Ascending aorta (tissue), 2 donors: ENCODE data around the gene RELL1. TPM values are rescaled to one million over a fixed set of nuclear protein-coding genes. Genes with fewer than 3 reads are reported as not detected.

Experiments
- DNase-seq, 2 donors: peaks; one replicate each; pipeline ENCODE4 v3.0.0-alpha.2; 2019; ENCODE audit warnings: low spot score in 2 of 2
- H3K27ac ChIP-seq, 2 donors: fragments of 200-600 bp; sonication (generic); one replicate each; pipeline ENCODE4 v1.5.1; 2016 to 2017; ENCODE audit warnings: mild to moderate bottlenecking in 1 of 2
- H3K27me3 ChIP-seq: fragments of 200-600 bp; sonication (generic); one replicate; pipeline ENCODE4 v1.5.1; 2017
- H3K36me3 ChIP-seq, 2 donors: fragments of 200-600 bp; sonication (generic); one replicate each; pipeline ENCODE4 v1.5.1; 2016
- H3K4me1 ChIP-seq, 2 donors: fragments of 200-600 bp; sonication (generic); one replicate each; pipeline ENCODE4 v1.5.1; 2016 to 2017; ENCODE audit warnings: mild to moderate bottlenecking in 1 of 2
- H3K4me3 ChIP-seq, 2 donors: fragments of 200-600 bp; sonication (generic); one replicate each; pipeline ENCODE4 v1.5.1; 2016 to 2017; ENCODE audit warnings: mild to moderate bottlenecking in 1 of 2
- H3K9me3 ChIP-seq, 2 donors: fragments of 200-600 bp; sonication (generic); one replicate each; pipeline ENCODE4 v1.5.1; 2016
- CTCF ChIP-seq, 3 experiments: fragments of 200-600 bp in 2 of 3; fragments of 450-650 bp in 1 of 3; sonication (generic) in 2 of 3; IDR thresholded peaks; one replicate each; pipeline ENCODE4 v1.5.1; 2016 to 2019; ENCODE audit warnings: antibody characterized with exemption in 3 of 3, mild to moderate bottlenecking in 1 of 3, moderate library complexity in 1 of 3
- intact Hi-C: fragments of 100-400 bp; cut with DNase I; formaldehyde crosslinking; loops from one replicate; pipeline ENCODE4 v1.15.1; 2023
- total RNA-seq: library from RNA; depleted of rRNA; stranded (reverse); fragments of >200 nt; gene quantifications from one replicate; pipeline ENCODE4 v1.1.0, GENCODE V29; 2016

The RELL1 gene
- total RNA-seq, 1 donor from 2014 or later, result 61.5 TPM

- intact Hi-C loops, result no loop called here
- peaks cover 0 to 7% of the 10 kb centered on the region in 2 donors for H3K9me3 ChIP-seq
- no peaks in the 10 kb centered on the region for H3K4me1 ChIP-seq
- no peak overlapping the region for H3K27ac ChIP-seq
- H3K4me3 ChIP-seq, result no peak overlapping the region
- no peak for DNase-seq
- no peaks in the 10 kb centered on the region for H3K36me3 ChIP-seq
- H3K27me3 ChIP-seq, result no peaks in the 10 kb centered on the region
- TF ChIP-seq CTCF (IDR thresholded peaks at IDR 0.05), result no peak
Measured at GRCh38 chr4:37656649-37657048, 29.5 kb downstream of the RELL1 start.

DNA sequence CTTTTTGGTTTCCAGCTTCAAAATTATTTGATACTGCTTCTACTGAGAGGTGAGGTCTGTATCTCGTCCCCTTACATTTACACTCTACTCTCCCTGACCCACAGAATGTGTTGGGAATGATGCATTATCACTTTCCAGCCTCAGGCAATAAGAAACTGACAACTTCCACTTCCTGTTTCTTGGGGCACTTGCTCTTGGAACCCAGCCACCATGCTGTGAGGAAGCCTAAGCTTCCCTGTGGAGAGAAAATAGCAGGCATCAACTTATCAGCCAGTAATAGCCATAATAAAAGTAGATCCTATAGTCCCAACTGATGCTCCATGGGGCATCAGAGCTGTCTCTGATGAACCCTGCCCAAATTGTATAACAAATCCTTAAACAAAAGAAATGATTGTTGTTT, 32.6 kb downstream of the RELL1 start:
- H3K36me3 ChIP-seq, result no peaks in the 10 kb centered on the region
- H3K4me3 ChIP-seq, result no peak overlapping the region
- DNase-seq, result no peak
- H3K4me1 ChIP-seq, result no peaks in the 10 kb centered on the region
- H3K9me3 ChIP-seq, result peaks cover 0 to 7% of the 10 kb centered on the region in 2 donors
- no peak overlapping the region for H3K27ac ChIP-seq
- H3K27me3 ChIP-seq, result no peaks in the 10 kb centered on the region
- intact Hi-C loops, result no loop called here
- TF ChIP-seq CTCF (IDR thresholded peaks at IDR 0.05), result no peak

- DNase-seq, result no peak
- no peaks in the 10 kb centered on the region for H3K4me1 ChIP-seq
- H3K27me3 ChIP-seq, result no peaks in the 10 kb centered on the region
- peaks cover 0 to 7% of the 10 kb centered on the region in 2 donors for H3K9me3 ChIP-seq
- H3K27ac ChIP-seq, result no peak overlapping the region
- intact Hi-C loops, result no loop called here
- no peaks in the 10 kb centered on the region for H3K36me3 ChIP-seq
- no peak for TF ChIP-seq CTCF (IDR thresholded peaks at IDR 0.05)
- no peak overlapping the region for H3K4me3 ChIP-seq
Measured at GRCh38 chr4:37652747-37653527, 33.2 kb downstream of the RELL1 start.

DNA sequence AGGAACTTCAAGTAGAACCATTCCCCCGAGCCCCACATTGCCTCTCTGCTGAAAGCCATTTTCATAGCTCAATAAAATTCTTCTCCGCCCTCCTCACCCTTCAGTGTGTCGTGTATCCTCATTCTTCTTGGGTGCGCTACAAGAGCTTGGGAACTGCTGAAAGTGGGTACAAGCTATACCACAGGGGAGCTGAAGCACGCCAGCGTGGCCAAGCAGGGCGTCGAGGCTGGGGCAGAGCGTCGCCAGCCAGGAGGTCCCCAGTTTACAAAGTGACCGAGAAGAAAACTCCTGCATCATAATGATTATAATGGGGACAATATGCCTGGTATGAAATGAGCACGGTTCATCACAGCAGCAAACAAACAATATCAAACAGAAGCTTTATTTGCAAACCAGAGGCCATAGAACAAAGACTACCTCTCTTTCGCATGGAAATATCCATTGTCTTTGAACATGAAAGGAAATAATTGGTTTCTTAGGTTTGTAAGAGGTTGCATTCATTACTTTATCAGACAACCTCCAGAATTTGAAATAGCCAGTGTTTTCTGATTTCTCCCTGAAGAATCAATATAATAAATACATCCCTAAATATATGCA, 34.3 kb downstream of the RELL1 start:
- no peak for TF ChIP-seq CTCF (IDR thresholded peaks at IDR 0.05)
- intact Hi-C loops, result no loop called here

DNA sequence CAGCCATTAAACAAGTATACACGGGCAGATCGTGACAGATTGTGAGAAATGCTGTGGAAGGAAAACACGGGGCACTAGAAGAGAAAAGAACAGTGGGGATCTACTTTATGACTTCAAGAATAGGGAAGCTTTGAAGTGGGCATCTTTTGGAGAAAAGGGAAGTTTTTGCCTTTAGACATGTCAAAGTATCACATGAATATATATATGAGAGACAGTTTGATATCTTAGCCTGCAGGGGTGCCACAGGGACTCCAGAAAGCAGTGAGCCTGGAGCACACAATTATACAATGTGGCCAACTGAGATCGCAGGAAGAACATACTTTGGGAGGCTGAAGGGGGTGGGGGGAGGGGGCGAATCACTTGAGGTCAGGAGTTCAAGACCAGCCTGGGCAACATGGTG, 35.7 kb downstream of the RELL1 start:
- TF ChIP-seq CTCF (IDR thresholded peaks at IDR 0.05), result no peak
- no peak for DNase-seq
- Histone ChIP-seq H3K9me3 (peaks cover 0 to 1% of the 10 kb centered on the region in 2 donors), H3K27ac (no peak overlapping the region), H3K4me3 (no peak overlapping the region), H3K27me3 (no peaks in the 10 kb centered on the region), H3K36me3 (peaks cover 0 to 8% of the 10 kb centered on the region in 2 donors), H3K4me1 (no peaks in the 10 kb centered on the region)
- intact Hi-C loops, result no loop called here

More for the DNA sequence above, 34.3 kb downstream of the RELL1 start:
- H3K4me1 ChIP-seq, result no peaks in the 10 kb centered on the region
- H3K27ac ChIP-seq, result no peak overlapping the region
- H3K36me3 ChIP-seq, result peaks cover 0 to 4% of the 10 kb centered on the region in 2 donors
- H3K4me3 ChIP-seq, result no peak overlapping the region
- peaks cover 0 to 7% of the 10 kb centered on the region in 2 donors for H3K9me3 ChIP-seq
- H3K27me3 ChIP-seq, result no peaks in the 10 kb centered on the region
- no peak for DNase-seq
